Tongue (tissue), 2 donors: Measurements from ENCODE around the gene PTMS. TPM values are rescaled to one million over a fixed set of nuclear protein-coding genes. Genes with fewer than 3 reads are reported as not detected.

Experiments
- DNase-seq: peaks from one replicate; pipeline ENCODE4 v3.0.0-alpha.2; 2015
- total RNA-seq: library from RNA; depleted of rRNA; stranded (reverse); fragments of >200 nt; gene quantifications from one replicate; pipeline ENCODE4 v1.2.3, GENCODE V29; 2014

PTMS gene
- total RNA-seq, 1 donor from 2014 or later = 102 TPM

GRCh38 chr12:6752167-6752920 is 13.8 kb upstream of the PTMS start:
- DNase-seq = peak; percentile 75

GRCh38 chr12:6752921-6753771 is 13.0 kb upstream of the PTMS start, which contains the start of gene MLF2:
MLF2 (minus strand) TSS chr12:6753141; CDS start chr12:6752334, 807 bp downstream.
- peak; percentile 100 for DNase-seq

- DNase-seq = no peak
Observed at GRCh38 chr12:6753772-6754356, 12.3 kb upstream of the PTMS start.

- DNase-seq = no peak
Observed at GRCh38 chr12:6754411-6754810, 11.8 kb upstream of the PTMS start.

- DNase-seq = no peak
Observed at GRCh38 chr12:6757028-6757690, 9.0 kb upstream of the PTMS start.

GRCh38 chr12:6758506-6759095 is 7.6 kb upstream of the PTMS start:
- no peak for DNase-seq

- no peak for DNase-seq
Observed at GRCh38 chr12:6759741-6760140, 6.4 kb upstream of the PTMS start.

- DNase-seq = no peak
Observed at GRCh38 chr12:6763380-6763779, 2.8 kb upstream of the PTMS start.

GRCh38 chr12:6764011-6764828 is 1.9 kb upstream of the PTMS start:
- peak; percentile 99 for DNase-seq

- DNase-seq = no peak
Observed at GRCh38 chr12:6765048-6765633, 1.0 kb upstream of the PTMS start.

- DNase-seq = peak; percentile 87
Observed at GRCh38 chr12:6766651-6767349, 637 bp downstream of the PTMS start.

- DNase-seq = no peak
Observed at GRCh38 chr12:6767353-6768319, 1.5 kb downstream of the PTMS start.

- peak; percentile 52 for DNase-seq
Observed at GRCh38 chr12:6768437-6768914, 2.3 kb downstream of the PTMS start.

- peak; percentile 86 for DNase-seq
Observed at GRCh38 chr12:6768990-6769389, 2.8 kb downstream of the PTMS start.

- DNase-seq = no peak
Observed at GRCh38 chr12:6769666-6770065, 3.5 kb downstream of the PTMS start.

- DNase-seq = no peak
Observed at GRCh38 chr12:6770094-6770493, 3.9 kb downstream of the PTMS start.

- no peak for DNase-seq
Observed at GRCh38 chr12:6770600-6770999, 4.4 kb downstream of the PTMS start.

- no peak for DNase-seq
Observed at GRCh38 chr12:6771091-6771495, 4.9 kb downstream of the PTMS start.
